Measurements from ENCODE around the gene SLIT1.

Gene SLIT1

GRCh38 chr10:97004591-97004990 is 181.2 kb downstream of the SLIT1 start:
- DNase-seq = no peak

GRCh38 chr10:97003804-97004201 is 182.0 kb downstream of the SLIT1 start:
- no peak for DNase-seq

- no peak for DNase-seq
Measured at GRCh38 chr10:97003151-97003803, 182.5 kb downstream of the SLIT1 start.

GRCh38 chr10:97002670-97003069 is 183.1 kb downstream of the SLIT1 start:
- DNase-seq = no peak

- no peak for DNase-seq
Measured at GRCh38 chr10:97001183-97001991, 184.4 kb downstream of the SLIT1 start.

- DNase-seq = peak in 1 of 51 donors; percentile 7
Measured at GRCh38 chr10:97000487-97001182, 185.1 kb downstream of the SLIT1 start.

GRCh38 chr10:96999987-97000386 is 185.8 kb downstream of the SLIT1 start:
- no peak for DNase-seq

GRCh38 chr10:96999337-96999736 is 186.4 kb downstream of the SLIT1 start:
- no peak for DNase-seq

GRCh38 chr10:96998329-96998888 is 187.3 kb downstream of the SLIT1 start:
- peak in 1 of 51 donors; percentile 16 for DNase-seq

GRCh38 chr10:96996275-96996965 is 189.3 kb downstream of the SLIT1 start:
- no peak for DNase-seq

- peak in 1 of 51 donors; percentile 28 for DNase-seq
Measured at GRCh38 chr10:96995851-96996250, 189.9 kb downstream of the SLIT1 start.

GRCh38 chr10:96992721-96993120 is 193.0 kb downstream of the SLIT1 start:
- DNase-seq = no peak

GRCh38 chr10:96991313-96991841 is 194.4 kb downstream of the SLIT1 start:
- no peak for DNase-seq

- no peak for DNase-seq
Measured at GRCh38 chr10:96988426-96988825, 197.3 kb downstream of the SLIT1 start.

- DNase-seq = no peak
Measured at GRCh38 chr10:96987842-96988175, 197.9 kb downstream of the SLIT1 start.

GRCh38 chr10:96987141-96987841 is 198.5 kb downstream of the SLIT1 start:
- DNase-seq = no peak

- no peak for DNase-seq
Measured at GRCh38 chr10:96986200-96986856, 199.4 kb downstream of the SLIT1 start.

- DNase-seq = peak in 14 of 51 donors; percentile 2 to 46 (median 20)
Measured at GRCh38 chr10:96984541-96985131, 201.1 kb downstream of the SLIT1 start.

GRCh38 chr10:96982149-96982930 is 203.4 kb downstream of the SLIT1 start:
- DNase-seq = no peak
